HEK293 (cell line): ENCODE data around the gene FOXP1.

ENCODE experiments used
- CTCF ChIP-seq: fragments of 450-650 bp; formaldehyde crosslinking; IDR thresholded peaks from 2 replicates; pipeline ENCODE4 v1.5.1; 2016; ENCODE audit warnings: missing biosample characterization, missing genetic modification characterization
- ZFP37 ChIP-seq: fragments of 450-650 bp; formaldehyde crosslinking; IDR thresholded peaks from 2 replicates; pipeline ENCODE4 v1.5.1; 2016; ENCODE audit warnings: missing biosample characterization, missing genetic modification characterization

GRCh38 chr3:71086777-71087142, 496.8 kb downstream of the FOXP1 start:
- TF ChIP-seq ZFP37 (tag by site-specific recombination) (no peak), CTCF (tag by site-specific recombination) (no peak)
